NCI-H2107 (cell line): Measurements from ENCODE around the gene KCNMA1.

Experiments
- DNase-seq: peaks from one replicate; lab custom pipeline; 2025; lab: John Stamatoyannopoulos, UW

The KCNMA1 gene

GRCh38 chr10:77445547-77445946 is 192.1 kb downstream of the KCNMA1 start:
- DNase-seq = no peak

GRCh38 chr10:77444041-77444440 is 193.6 kb downstream of the KCNMA1 start:
- no peak for DNase-seq

GRCh38 chr10:77442699-77443189 is 194.9 kb downstream of the KCNMA1 start:
- no peak for DNase-seq

- no peak for DNase-seq
Measured at GRCh38 chr10:77441353-77442166, 196.0 kb downstream of the KCNMA1 start.

GRCh38 chr10:77436257-77436975 is 201.2 kb downstream of the KCNMA1 start:
- no peak for DNase-seq

GRCh38 chr10:77433546-77433945 is 204.1 kb downstream of the KCNMA1 start:
- DNase-seq = no peak

- no peak for DNase-seq
Measured at GRCh38 chr10:77431980-77432797, 205.4 kb downstream of the KCNMA1 start.

GRCh38 chr10:77431209-77431611 is 206.4 kb downstream of the KCNMA1 start:
- DNase-seq = no peak

GRCh38 chr10:77430530-77430929 is 207.1 kb downstream of the KCNMA1 start:
- no peak for DNase-seq

- DNase-seq = no peak
Measured at GRCh38 chr10:77428691-77429395, 208.8 kb downstream of the KCNMA1 start.

- no peak for DNase-seq
Measured at GRCh38 chr10:77424257-77424656, 213.4 kb downstream of the KCNMA1 start.

- no peak for DNase-seq
Measured at GRCh38 chr10:77422491-77423338, 214.9 kb downstream of the KCNMA1 start.

GRCh38 chr10:77421591-77421990 is 216.0 kb downstream of the KCNMA1 start:
- no peak for DNase-seq

GRCh38 chr10:77420947-77421523 is 216.6 kb downstream of the KCNMA1 start:
- DNase-seq = no peak

GRCh38 chr10:77419979-77420378 is 217.6 kb downstream of the KCNMA1 start:
- DNase-seq = no peak

GRCh38 chr10:77419056-77419455 is 218.6 kb downstream of the KCNMA1 start:
- DNase-seq = no peak

GRCh38 chr10:77417806-77418640 is 219.6 kb downstream of the KCNMA1 start:
- no peak for DNase-seq

- DNase-seq = no peak
Measured at GRCh38 chr10:77417359-77417758, 220.2 kb downstream of the KCNMA1 start.
